MM.1S (cell line): ENCODE results near the gene PROSER3.

Experiments
- DNase-seq: peaks from one replicate; pipeline ENCODE4 v3.0.0-alpha.2; 2015
- H2AFZ ChIP-seq: fragments of 300-600 bp; sonication (generic); 2 replicates; pipeline ENCODE4 v1.6.0; 2016; ENCODE audit warnings: antibody characterized with exemption, low read length
- H3F3A ChIP-seq: fragments of 300-600 bp; sonication (generic); 2 replicates; pipeline ENCODE4 v1.6.1; 2016; ENCODE audit warnings: mild to moderate bottlenecking, antibody characterized with exemption, low read length, moderate library complexity, mixed read lengths; ENCODE audit not compliant: insufficient read depth
- H3K27ac ChIP-seq: fragments of 300-600 bp; sonication (generic); 2 replicates; pipeline ENCODE4 v1.5.1; 2016; ENCODE audit warnings: mild to moderate bottlenecking, low read length
- H3K27me3 ChIP-seq: fragments of 300-600 bp; sonication (generic); replicated peaks from 2 replicates; pipeline ENCODE4 v1.6.0; 2016; ENCODE audit warnings: low read length; ENCODE audit not compliant: insufficient read depth
- H3K36me3 ChIP-seq: fragments of 300-600 bp; sonication (generic); replicated peaks from 2 replicates; pipeline ENCODE4 v1.6.1; 2016; ENCODE audit warnings: mild to moderate bottlenecking, low read length, mixed read lengths; ENCODE audit not compliant: insufficient read depth
- H3K4me1 ChIP-seq: fragments of 300-600 bp; sonication (generic); 2 replicates; pipeline ENCODE4 v1.6.1; 2016; ENCODE audit warnings: low read length, mixed read lengths
- H3K4me2 ChIP-seq: fragments of 300-600 bp; sonication (generic); 2 replicates; pipeline ENCODE4 v1.6.0; 2016; ENCODE audit warnings: low read depth, low read length
- H3K4me3 ChIP-seq: fragments of 300-600 bp; sonication (generic); 2 replicates; pipeline ENCODE4 v1.5.1; 2016; ENCODE audit warnings: low read length, mixed read lengths
- H3K79me2 ChIP-seq: fragments of 300-600 bp; sonication (generic); 2 replicates; pipeline ENCODE4 v1.6.1; 2016; ENCODE audit warnings: mixed run types, low read length, mixed read lengths
- H3K9ac ChIP-seq: fragments of 300-600 bp; sonication (generic); 2 replicates; pipeline ENCODE4 v1.6.1; 2016; ENCODE audit warnings: low read length, mixed read lengths
- H3K9me2 ChIP-seq: fragments of 300-600 bp; sonication (generic); replicated peaks from 2 replicates; pipeline ENCODE4 v1.6.1; 2016; ENCODE audit warnings: mild to moderate bottlenecking, low read length, mixed read lengths; ENCODE audit not compliant: insufficient read depth
- H3K9me3 ChIP-seq: fragments of 300-600 bp; sonication (generic); replicated peaks from 2 replicates; pipeline ENCODE4 v1.6.1; 2016; ENCODE audit warnings: mild to moderate bottlenecking, low read length, mixed read lengths; ENCODE audit not compliant: insufficient read depth
- H4K20me1 ChIP-seq: fragments of 300-600 bp; sonication (generic); 2 replicates; pipeline ENCODE4 v1.6.1; 2016; ENCODE audit warnings: mild to moderate bottlenecking, low read length, moderate library complexity, mixed read lengths; ENCODE audit not compliant: insufficient read depth
- CTCF ChIP-seq: fragments of 300-600 bp; sonication (generic); IDR thresholded peaks from 2 replicates; pipeline ENCODE4 v1.5.1; 2016; ENCODE audit warnings: antibody characterized with exemption, low read length, mixed read lengths
- EZH2 ChIP-seq: fragments of 300-600 bp; sonication (generic); optimal IDR thresholded peaks from 2 replicates; pipeline ENCODE3; 2017; ENCODE audit warnings: low read depth, mild to moderate bottlenecking, antibody characterized with exemption, low read length, mixed read lengths
- EZH2phosphoT487 ChIP-seq: fragments of 300-600 bp; sonication (generic); IDR thresholded peaks from 2 replicates; pipeline ENCODE4 v1.6.1; 2018; ENCODE audit warnings: antibody characterized with exemption, low read length

The PROSER3 gene

GRCh38 chr19:35734273-35734672, 23.7 kb upstream of the PROSER3 start:
- no peak overlapping the region for H3K9ac ChIP-seq
- H3K27ac ChIP-seq: no peak overlapping the region
- H3K4me3 ChIP-seq: no peak overlapping the region
- H4K20me1 ChIP-seq: no peaks in the 10 kb centered on the region
- no peak overlapping the region for H2AFZ ChIP-seq
- H3K36me3 ChIP-seq: 0 out of 2 replicates have a peak, but pooled peaks cover 5% of the 10 kb centered on the region
- H3K27me3 ChIP-seq: no peaks in the 10 kb centered on the region
- no peaks in the 10 kb centered on the region for H3K79me2 ChIP-seq
- no peaks in the 10 kb centered on the region for H3K9me2 ChIP-seq
- 0 out of 2 replicates have a peak, but pooled peaks cover 5% of the 10 kb centered on the region for H3F3A ChIP-seq
- no peak for TF ChIP-seq CTCF
- no peak for TF ChIP-seq EZH2phosphoT487
- TF ChIP-seq EZH2: no peak
- no peaks in the 10 kb centered on the region for H3K4me1 ChIP-seq
- no peak for DNase-seq
- H3K4me2 ChIP-seq: no peak overlapping the region
- no peaks in the 10 kb centered on the region for H3K9me3 ChIP-seq

- Histone ChIP-seq H3K4me1 (no peaks in the 10 kb centered on the region), H3K27me3 (no peaks in the 10 kb centered on the region), H3K9ac (no peak overlapping the region), H3K36me3 (0 out of 2 replicates have a peak, but pooled peaks cover 5% of the 10 kb centered on the region), H4K20me1 (no peaks in the 10 kb centered on the region), H2AFZ (no peak overlapping the region), H3K4me2 (no peak overlapping the region), H3K27ac (no peak overlapping the region), H3K79me2 (no peaks in the 10 kb centered on the region), H3F3A (0 out of 2 replicates have a peak, but pooled peaks cover 5% of the 10 kb centered on the region), H3K4me3 (no peak overlapping the region), H3K9me3 (no peaks in the 10 kb centered on the region), H3K9me2 (no peaks in the 10 kb centered on the region)
- no peak for DNase-seq
- TF ChIP-seq CTCF: no peak
- no peak for TF ChIP-seq EZH2
Measured at GRCh38 chr19:35734889-35735288, 23.1 kb upstream of the PROSER3 start.

- Histone ChIP-seq H3K79me2 (no peaks in the 10 kb centered on the region), H3K9me2 (no peaks in the 10 kb centered on the region), H3K36me3 (0 out of 2 replicates have a peak, but pooled peaks cover 5% of the 10 kb centered on the region), H2AFZ (no peak overlapping the region), H3K9me3 (no peaks in the 10 kb centered on the region), H3K27ac (no peak overlapping the region), H3K4me1 (0 out of 2 replicates have a peak, but pooled peaks cover 3% of the 10 kb centered on the region), H3K4me2 (no peak overlapping the region), H4K20me1 (no peaks in the 10 kb centered on the region), H3F3A (peaks cover 19% of the 10 kb centered on the region; the same call in 1 of the 2 replicates), H3K4me3 (no peak overlapping the region), H3K27me3 (no peaks in the 10 kb centered on the region), H3K9ac (no peak overlapping the region)
- TF ChIP-seq EZH2: no peak
- peak; percentile 16 for TF ChIP-seq CTCF
- DNase-seq: no peak
Measured at GRCh38 chr19:35736913-35737886, 20.8 kb upstream of the PROSER3 start.
